Hepatocyte (in vitro differentiated cells): Measurements from ENCODE around the gene CLASP2. TPM values are rescaled to one million over a fixed set of nuclear protein-coding genes. Genes with fewer than 3 reads are reported as not detected.
"Not testable (repeated sequence)": the region's sequence is repeated elsewhere in the genome, so short reads cannot be mapped to it uniquely, and the experiment has no call there.

Source experiments
- DNase-seq: peaks from one replicate; pipeline ENCODE4 v3.0.0-alpha.2; 2016; ENCODE audit warnings: low spot score
- H2AFZ ChIP-seq: fragments of 200-600 bp; sonication (generic); 2 replicates; pipeline ENCODE4 v1.6.0; 2016; ENCODE audit warnings: antibody characterized with exemption, mild to moderate bottlenecking
- H3K27ac ChIP-seq: fragments of 200-600 bp; sonication (generic); 2 replicates; pipeline ENCODE4 v1.5.1; 2016; ENCODE audit warnings: mild to moderate bottlenecking
- H3K27me3 ChIP-seq: fragments of 200-600 bp; sonication (generic); 2 replicates; pipeline ENCODE4 v1.6.1; 2016
- H3K36me3 ChIP-seq: fragments of 200-600 bp; sonication (generic); replicated peaks from 2 replicates; pipeline ENCODE4 v1.5.1; 2016; ENCODE audit warnings: low read depth; ENCODE audit not compliant: insufficient read depth
- H3K4me1 ChIP-seq: fragments of 200-600 bp; sonication (generic); 2 replicates; pipeline ENCODE4 v1.5.1; 2016; ENCODE audit warnings: mild to moderate bottlenecking, moderate library complexity; ENCODE audit not compliant: insufficient read depth
- H3K4me2 ChIP-seq: fragments of 200-600 bp; sonication (generic); 2 replicates; pipeline ENCODE4 v1.6.0; 2016
- H3K4me3 ChIP-seq: fragments of 200-600 bp; sonication (generic); 2 replicates; pipeline ENCODE4 v1.5.1; 2016; ENCODE audit warnings: mild to moderate bottlenecking
- H3K79me2 ChIP-seq: fragments of 200-600 bp; sonication (generic); 2 replicates; pipeline ENCODE4 v1.6.0; 2017; ENCODE audit warnings: mild to moderate bottlenecking
- H3K9me2 ChIP-seq: fragments of 200-600 bp; sonication (generic); replicated peaks from 2 replicates; pipeline ENCODE4 v1.6.0; 2017; ENCODE audit warnings: mild to moderate bottlenecking; ENCODE audit not compliant: insufficient read depth
- H3K9me3 ChIP-seq: fragments of 200-600 bp; sonication (generic); 2 replicates; pipeline ENCODE4 v1.5.1; 2016; ENCODE audit warnings: low read depth, mild to moderate bottlenecking
- H4K20me1 ChIP-seq: fragments of 200-600 bp; sonication (generic); 2 replicates; pipeline ENCODE4 v1.6.0; 2016; ENCODE audit warnings: mild to moderate bottlenecking; ENCODE audit not compliant: insufficient read depth, poor library complexity, severe bottlenecking
- EZH2 ChIP-seq: fragments of 200-600 bp; sonication (generic); IDR thresholded peaks from 2 replicates; pipeline ENCODE4 v1.6.1; 2016; ENCODE audit warnings: antibody characterized with exemption, mild to moderate bottlenecking, borderline replicate concordance
- EZH2phosphoT487 ChIP-seq: fragments of 200-600 bp; sonication (generic); IDR thresholded peaks from one replicate; pipeline ENCODE4 v1.6.1; 2018; ENCODE audit warnings: antibody characterized with exemption, mild to moderate bottlenecking, low read depth, moderate library complexity; ENCODE audit not compliant: unreplicated experiment, severe bottlenecking
- WGBS: methylation state at CpG from one replicate; pipeline ENCODE4 v1.1.6; 2016; ENCODE audit warnings: low lambda C conversion rate; ENCODE audit errors: missing lambda C conversion rate; 5-methylcytosine and 5-hydroxymethylcytosine counted together
- polyA plus RNA-seq: library from polyadenylated mRNA; unstranded; fragments of >200 nt; fragmentation: Nextera tagmentation; extraction: Ambion mirVana; gene quantifications from 2 replicates; pipeline ENCODE4 v1.2.1, GENCODE V29; 2016
- total RNA-seq: library from RNA; depleted of rRNA; stranded (reverse); fragments of >200 nt; gene quantifications from 2 replicates; pipeline ENCODE4 v1.2.3, GENCODE V29; 2014
- TF ChIP-seq, protein P1 (sequence below): fragments of 200-600 bp; sonication (generic); IDR thresholded peaks from 2 replicates; pipeline ENCODE4 v1.5.1; 2016; ENCODE audit warnings: antibody characterized with exemption, mild to moderate bottlenecking; ENCODE audit not compliant: poor library complexity

Gene CLASP2
- total RNA-seq (32.6 and 34.5 TPM in 2 replicates), polyA plus RNA-seq (12.0 and 15.8 TPM in 2 replicates)

DNA sequence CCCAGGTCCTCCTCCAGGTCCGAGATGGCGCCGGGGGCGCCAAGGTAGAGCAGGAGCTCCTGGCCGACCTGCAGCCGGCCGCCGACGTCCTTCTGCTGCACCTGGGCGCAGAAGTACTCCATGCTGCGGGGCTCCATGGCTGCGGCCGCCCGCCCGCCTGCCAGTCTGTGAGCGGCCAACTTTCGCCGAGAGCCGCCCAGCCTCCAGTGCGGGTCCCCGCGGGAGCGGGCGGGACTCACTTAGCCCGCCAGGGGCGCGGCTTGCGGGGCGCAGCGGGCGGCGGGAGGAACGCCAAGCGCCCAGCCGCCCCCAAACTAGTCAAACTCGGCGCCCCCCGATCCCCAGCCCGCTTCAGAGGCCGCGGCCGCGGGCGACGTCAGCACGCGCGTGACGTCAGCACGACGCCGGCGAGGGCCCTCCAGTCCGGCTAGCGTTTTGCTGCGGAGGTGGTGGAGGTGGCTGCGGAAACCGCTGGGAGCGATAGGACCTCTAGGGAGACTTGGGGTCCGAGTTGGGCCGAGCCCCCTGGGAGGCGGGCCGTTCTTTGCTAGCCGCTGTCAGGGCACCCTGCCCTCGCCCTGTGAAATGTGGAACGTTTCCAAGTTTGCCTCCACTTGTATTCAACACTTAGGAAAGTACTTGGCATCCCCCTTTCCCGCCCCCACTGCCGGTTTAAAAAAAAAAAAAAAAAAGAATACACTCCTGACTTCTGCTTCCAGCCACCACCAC, at the start of gene CLASP2:
TSS of gene CLASP2 (minus strand) at position 389 of the 729 bp plus-strand sequence. CDS start at position 137, 252 bp downstream.
- Histone ChIP-seq H3K9me3 (no peaks in the 10 kb centered on the region), H3K36me3 (no peaks in the 10 kb centered on the region), H3K9me2 (no peaks in the 10 kb centered on the region), H3K27me3 (no peaks in the 10 kb centered on the region), H3K4me2 (peak within 1 kb of the TSS; percentile 95), H3K79me2 (peaks cover 38% of the 10 kb centered on the region), H2AFZ (peak within 1 kb of the TSS; percentile 96), H3K4me3 (peak within 1 kb of the TSS; percentile 97), H3K4me1 (peaks cover 8% of the 10 kb centered on the region), H4K20me1 (no peaks in the 10 kb centered on the region), H3K27ac (peak within 1 kb of the TSS; percentile 100)
- under 1% methylated on average over 35 of the region's 68 CpGs for WGBS
- TF ChIP-seq EZH2phosphoT487 (no peak), EZH2 (no peak)
- TF ChIP-seq, protein P1, sequence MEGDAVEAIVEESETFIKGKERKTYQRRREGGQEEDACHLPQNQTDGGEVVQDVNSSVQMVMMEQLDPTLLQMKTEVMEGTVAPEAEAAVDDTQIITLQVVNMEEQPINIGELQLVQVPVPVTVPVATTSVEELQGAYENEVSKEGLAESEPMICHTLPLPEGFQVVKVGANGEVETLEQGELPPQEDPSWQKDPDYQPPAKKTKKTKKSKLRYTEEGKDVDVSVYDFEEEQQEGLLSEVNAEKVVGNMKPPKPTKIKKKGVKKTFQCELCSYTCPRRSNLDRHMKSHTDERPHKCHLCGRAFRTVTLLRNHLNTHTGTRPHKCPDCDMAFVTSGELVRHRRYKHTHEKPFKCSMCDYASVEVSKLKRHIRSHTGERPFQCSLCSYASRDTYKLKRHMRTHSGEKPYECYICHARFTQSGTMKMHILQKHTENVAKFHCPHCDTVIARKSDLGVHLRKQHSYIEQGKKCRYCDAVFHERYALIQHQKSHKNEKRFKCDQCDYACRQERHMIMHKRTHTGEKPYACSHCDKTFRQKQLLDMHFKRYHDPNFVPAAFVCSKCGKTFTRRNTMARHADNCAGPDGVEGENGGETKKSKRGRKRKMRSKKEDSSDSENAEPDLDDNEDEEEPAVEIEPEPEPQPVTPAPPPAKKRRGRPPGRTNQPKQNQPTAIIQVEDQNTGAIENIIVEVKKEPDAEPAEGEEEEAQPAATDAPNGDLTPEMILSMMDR, result no peak
- peak; percentile 95 for DNase-seq

DNA sequence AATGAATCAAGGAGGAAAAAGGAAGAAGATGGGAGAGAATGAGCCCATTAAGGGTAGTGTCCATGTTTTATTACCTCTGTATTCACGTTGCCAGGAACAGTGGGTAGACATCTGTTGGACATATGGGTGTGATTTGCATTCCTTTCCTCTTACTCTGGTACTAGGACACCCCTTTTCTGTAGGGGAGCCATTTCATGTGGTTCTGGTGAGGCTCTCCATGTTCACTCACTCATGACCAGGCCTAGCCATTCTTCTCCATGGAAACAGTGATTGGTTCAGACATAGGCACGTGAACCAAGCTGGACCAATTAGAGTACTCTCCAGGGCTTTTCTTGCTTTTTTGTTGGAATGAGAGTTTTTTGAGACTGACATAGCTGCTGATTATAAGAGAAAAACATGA, 40.8 kb upstream of the CLASP2 start:
- Histone ChIP-seq H3K27ac (no peak overlapping the region), H3K27me3 (no peaks in the 10 kb centered on the region), H4K20me1 (no peaks in the 10 kb centered on the region), H3K4me2 (no peak overlapping the region), H3K9me2 (no peaks in the 10 kb centered on the region), H3K4me3 (no peak overlapping the region), H2AFZ (no peak overlapping the region), H3K4me1 (no peaks in the 10 kb centered on the region), H3K79me2 (no peaks in the 10 kb centered on the region), H3K36me3 (no peaks in the 10 kb centered on the region), H3K9me3 (peaks cover 5% of the 10 kb centered on the region)
- WGBS, result 70% methylated on average over 2 of the region's 2 CpGs
- no peak for DNase-seq
- TF ChIP-seq EZH2phosphoT487 (no peak), EZH2 (no peak)
- TF ChIP-seq, protein P1, result no peak

DNA sequence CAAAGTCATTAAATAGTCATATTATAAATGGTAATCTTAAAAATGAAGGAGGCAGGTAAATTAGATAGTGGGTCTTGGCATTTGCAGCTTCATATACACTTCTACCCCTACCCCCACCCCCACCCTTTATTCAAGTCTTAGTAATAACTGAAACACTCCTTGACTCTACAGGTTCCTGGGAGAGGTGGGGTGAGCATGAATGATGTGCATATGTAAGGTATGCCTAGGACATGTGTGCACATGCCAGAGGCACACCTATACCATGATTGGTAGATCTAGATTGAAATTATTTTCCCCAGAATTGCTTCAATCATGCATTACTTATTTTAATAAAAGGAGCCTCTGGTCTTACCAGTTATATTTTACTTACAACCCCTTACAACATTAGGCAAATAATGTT, 40.2 kb upstream of the CLASP2 start:
- no peaks in the 10 kb centered on the region for H3K27me3 ChIP-seq
- peaks cover 5% of the 10 kb centered on the region for H3K9me3 ChIP-seq
- no peak for TF ChIP-seq EZH2phosphoT487
- TF ChIP-seq, protein P1, result no peak
- TF ChIP-seq EZH2, result no peak
- no peak overlapping the region for H2AFZ ChIP-seq
- no peaks in the 10 kb centered on the region for H3K4me1 ChIP-seq
- H3K4me3 ChIP-seq, result no peak overlapping the region
- H3K27ac ChIP-seq, result no peak overlapping the region
- H3K36me3 ChIP-seq, result no peaks in the 10 kb centered on the region
- no peak overlapping the region for H3K4me2 ChIP-seq
- no peaks in the 10 kb centered on the region for H4K20me1 ChIP-seq
- no peaks in the 10 kb centered on the region for H3K9me2 ChIP-seq
- no peaks in the 10 kb centered on the region for H3K79me2 ChIP-seq
- no peak for DNase-seq

DNA sequence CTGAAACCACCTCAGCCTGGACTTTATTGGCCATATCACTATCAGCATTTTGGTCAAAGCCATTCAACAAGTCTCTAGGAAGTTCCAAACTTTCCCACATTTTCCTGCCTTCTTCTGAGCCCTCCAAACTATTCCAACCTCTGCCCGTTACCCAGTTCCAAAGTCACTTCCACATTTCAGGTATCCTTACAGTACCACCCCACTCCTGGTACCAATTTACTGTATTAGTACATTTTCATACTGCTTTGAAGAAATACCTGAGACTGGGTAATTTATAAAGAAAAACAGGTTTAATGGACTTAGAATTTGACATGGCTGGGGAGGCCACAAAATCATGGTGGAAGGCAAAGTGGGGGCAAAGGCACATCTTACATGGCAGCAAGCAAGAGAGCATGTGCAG, 36.3 kb upstream of the CLASP2 start:
- not testable (repeated sequence) for H3K27me3 ChIP-seq, DNase-seq, H3K27ac ChIP-seq, H3K9me3 ChIP-seq, H3K4me2 ChIP-seq, H3K4me3 ChIP-seq, H3K4me1 ChIP-seq, H2AFZ ChIP-seq, H3K36me3 ChIP-seq, H3K9me2 ChIP-seq, H3K79me2 ChIP-seq, H4K20me1 ChIP-seq
- WGBS, result 95% methylated on average over 1 of the region's 1 CpG
